Stimulated activated CD4-positive, alpha-beta T cell treated with anti-CD3 and anti-CD28 coated beads, TNF-alpha, amount 100 ng/mL, for 48 hours (primary cell): ENCODE data around the gene S100A1.
A peak's percentile ranks its signal among the peaks of the same experiment; 100 is the strongest.
"Not testable (repeated sequence)": the region's sequence is repeated elsewhere in the genome, so short reads cannot be mapped to it uniquely, and the experiment has no call there.

Experiments used
- DNase-seq, 3 donors: peaks; one replicate each; pipeline ENCODE4 v3.0.0-alpha.2; 2020; ENCODE audit warnings: low read depth in 3 of 3

S100A1 gene

GRCh38 chr1:153627715-153628626 is at the start of gene S100A1:
TSS of gene S100A1 (plus strand) at chr1:153628434. CDS start at chr1:153630522, 2,088 bp downstream.
- no peak for DNase-seq

- no peak for DNase-seq
These were observed 49.7 kb upstream of the S100A1 start for GRCh38 chr1:153578490-153578889.

GRCh38 chr1:153578936-153579335 is 49.3 kb upstream of the S100A1 start:
- DNase-seq = no peak

GRCh38 chr1:153582836-153583235 is 45.4 kb upstream of the S100A1 start:
- DNase-seq = not testable (repeated sequence)

- not testable (repeated sequence) for DNase-seq
These were observed 44.7 kb upstream of the S100A1 start for GRCh38 chr1:153583514-153583913.

GRCh38 chr1:153583976-153584375 is 44.3 kb upstream of the S100A1 start:
- DNase-seq = no peak

GRCh38 chr1:153585006-153585405 is 43.2 kb upstream of the S100A1 start:
- no peak for DNase-seq

GRCh38 chr1:153586347-153586746 is 41.9 kb upstream of the S100A1 start:
- no peak for DNase-seq

GRCh38 chr1:153587314-153587713 is 40.9 kb upstream of the S100A1 start:
- no peak for DNase-seq

- not testable (repeated sequence) for DNase-seq
These were observed 40.2 kb upstream of the S100A1 start for GRCh38 chr1:153588033-153588432.

GRCh38 chr1:153588482-153588881 is 39.8 kb upstream of the S100A1 start:
- no peak for DNase-seq

- no peak for DNase-seq
These were observed 35.5 kb upstream of the S100A1 start for GRCh38 chr1:153592748-153593147.

GRCh38 chr1:153597206-153597605 is 31.0 kb upstream of the S100A1 start:
- DNase-seq = peak in 1 of 3 donors; percentile 22

GRCh38 chr1:153598309-153599172 is 29.7 kb upstream of the S100A1 start:
- peak in 1 of 3 donors; percentile 0 for DNase-seq

GRCh38 chr1:153599847-153600246 is 28.4 kb upstream of the S100A1 start:
- DNase-seq = no peak

- DNase-seq = no peak
These were observed 25.5 kb upstream of the S100A1 start for GRCh38 chr1:153602749-153603148.

GRCh38 chr1:153606194-153606593 is 22.0 kb upstream of the S100A1 start:
- no peak for DNase-seq

- DNase-seq = no peak
These were observed 20.9 kb upstream of the S100A1 start for GRCh38 chr1:153607381-153607780.

GRCh38 chr1:153608089-153608682 is 20.0 kb upstream of the S100A1 start:
- no peak for DNase-seq

GRCh38 chr1:153608742-153609584 is 19.3 kb upstream of the S100A1 start:
- no peak for DNase-seq

- DNase-seq = no peak
These were observed 18.7 kb upstream of the S100A1 start for GRCh38 chr1:153609585-153609907.
